ENCODE data around the gene SNTA1.
"Not testable (repeated sequence)": the region's sequence is repeated elsewhere in the genome, so short reads cannot be mapped to it uniquely, and the experiment has no call there.

Gene SNTA1

DNA sequence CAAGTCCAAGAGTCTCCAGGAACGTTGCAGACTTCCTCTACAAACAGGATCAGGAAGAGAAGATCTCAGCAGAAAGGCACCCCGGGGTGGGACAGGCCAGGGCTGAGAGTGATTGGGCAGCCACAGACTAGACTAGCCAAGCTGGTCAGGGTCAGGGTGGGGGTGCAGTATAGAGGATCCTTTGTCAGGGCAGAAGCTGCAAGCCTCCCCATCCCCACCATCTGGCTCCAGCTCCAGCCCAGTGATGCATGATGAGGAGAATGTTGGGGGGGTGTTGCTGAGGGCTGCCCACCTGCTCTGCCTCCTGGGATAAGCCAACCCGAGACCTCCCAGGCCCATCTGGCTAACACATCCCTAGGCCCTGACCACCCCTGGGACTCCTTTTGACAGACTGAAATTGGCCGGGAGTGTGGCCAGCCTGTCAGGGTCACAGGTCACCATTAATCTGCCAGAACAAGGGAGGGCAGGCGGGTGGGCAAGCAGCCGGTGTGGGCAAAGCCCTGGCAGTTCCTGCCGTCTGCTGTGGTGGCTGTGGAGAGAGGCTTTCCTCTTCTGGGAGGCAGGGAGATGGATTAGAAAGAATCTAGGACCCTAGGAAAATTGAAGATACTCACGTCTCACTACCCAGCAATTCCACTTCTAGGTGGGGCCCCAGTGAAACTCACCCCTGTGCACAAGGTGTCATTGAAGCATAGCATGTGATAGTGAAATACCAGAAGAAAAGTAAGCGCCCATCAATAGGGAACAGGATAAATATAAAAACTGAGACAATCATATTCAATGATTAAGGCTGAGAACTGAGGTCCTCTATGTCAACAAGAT, 22.1 kb upstream of the SNTA1 start:
- no peak for DNase-seq (ENCODE audit: low spot score)

DNA sequence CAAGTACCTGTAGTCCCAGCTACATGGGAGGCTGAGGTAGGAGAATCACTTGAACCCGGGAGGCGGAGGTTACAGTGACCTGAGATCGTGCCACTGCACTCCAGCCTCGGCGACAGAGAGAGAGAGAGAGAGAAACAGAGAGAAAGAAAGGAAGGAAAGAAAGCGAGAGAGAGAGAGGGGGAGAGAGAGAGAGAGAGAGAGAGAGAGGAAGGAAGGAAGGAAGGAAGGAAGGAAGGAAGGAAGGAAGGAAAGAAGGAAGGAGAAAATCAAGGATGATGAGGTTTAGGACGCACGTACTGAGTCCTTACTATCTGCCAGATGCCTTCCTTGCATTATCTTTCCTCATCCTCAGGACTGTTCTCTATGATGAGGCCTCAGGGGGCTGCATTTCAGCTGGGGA, 21.2 kb upstream of the SNTA1 start:
- DNase-seq (ENCODE audit: low spot score) = not testable (repeated sequence)

- DNase-seq (ENCODE audit: low spot score) = no peak
Observed at GRCh38 chr20:33463332-33464101, 20.0 kb upstream of the SNTA1 start.

DNA sequence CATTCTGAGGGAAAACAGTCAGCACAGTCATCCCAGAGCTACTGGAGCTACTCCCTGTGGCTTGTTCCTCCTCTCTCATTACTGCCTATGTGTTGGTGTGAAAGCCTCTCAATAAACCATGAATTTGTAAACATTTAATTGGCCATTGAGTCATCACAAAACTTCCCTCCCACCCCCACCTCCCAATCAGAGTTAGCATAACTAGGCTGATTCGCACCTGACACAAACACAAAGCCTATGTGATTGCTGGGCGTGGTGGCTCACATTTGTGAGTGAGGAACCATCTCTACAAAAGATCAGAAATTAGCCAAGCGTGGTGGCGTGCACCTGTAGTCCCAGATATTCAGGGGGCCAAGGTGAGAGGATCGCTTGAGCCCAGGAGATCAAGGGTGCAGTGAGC, 17.1 kb upstream of the SNTA1 start:
- peak; percentile 57 for DNase-seq (ENCODE audit: low spot score)

- DNase-seq (ENCODE audit: low spot score) = no peak
Observed at GRCh38 chr20:33459599-33459998, 16.0 kb upstream of the SNTA1 start.

GRCh38 chr20:33456916-33457642, 13.5 kb upstream of the SNTA1 start:
- DNase-seq (ENCODE audit: low spot score) = peak; percentile 81

GRCh38 chr20:33450867-33451266, 7.3 kb upstream of the SNTA1 start:
- DNase-seq (ENCODE audit: low spot score) = no peak

- no peak for DNase-seq (ENCODE audit: low spot score)
Observed at GRCh38 chr20:33445881-33446625, 2.5 kb upstream of the SNTA1 start.

- DNase-seq (ENCODE audit: low spot score) = peak; percentile 56
Observed at GRCh38 chr20:33444797-33445560, 1.4 kb upstream of the SNTA1 start.

GRCh38 chr20:33443006-33443511, 504 bp downstream of the SNTA1 start:
- no peak for DNase-seq (ENCODE audit: low spot score)

DNA sequence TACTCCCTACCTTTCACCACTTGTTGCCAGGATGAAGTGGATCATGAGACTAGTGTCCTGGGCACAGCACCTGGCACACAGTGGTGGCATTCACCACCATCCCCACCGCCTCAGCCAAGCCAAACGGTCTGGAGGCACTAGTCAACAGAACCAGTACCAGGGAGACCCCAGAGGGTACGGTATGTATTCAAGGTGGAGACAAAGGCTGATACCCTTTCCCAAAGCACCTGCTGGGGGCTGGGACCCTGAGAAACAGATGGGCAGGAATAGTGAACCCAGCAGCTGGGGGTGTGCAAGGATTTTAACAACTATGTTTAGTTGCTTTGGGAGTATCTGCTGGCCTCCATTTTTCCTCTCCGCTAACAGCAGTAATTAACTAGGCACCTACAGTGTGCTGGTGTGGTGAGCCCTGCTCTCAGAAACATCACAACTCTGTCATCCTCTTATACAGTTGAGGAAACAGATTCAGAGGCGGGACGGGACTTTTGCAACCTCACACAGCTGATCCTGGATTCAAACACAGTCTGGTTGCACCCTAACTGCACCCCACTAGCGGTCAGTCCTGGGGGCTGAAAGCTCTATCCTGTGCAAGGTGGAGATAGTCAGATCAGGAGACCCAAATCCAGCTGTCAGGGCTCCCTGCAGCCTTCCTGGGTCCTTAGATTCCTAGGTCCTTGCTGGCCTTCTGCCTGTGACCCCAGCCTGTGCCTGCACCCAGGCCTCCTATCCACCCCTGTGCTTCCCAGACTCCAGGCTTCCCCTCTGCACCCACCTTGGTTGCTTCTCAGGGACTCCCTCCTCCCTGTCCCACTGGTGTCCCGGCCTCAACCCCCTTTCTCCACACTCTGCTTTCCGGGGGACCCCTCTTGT, 1.2 kb downstream of the SNTA1 start:
- DNase-seq (ENCODE audit: low spot score) = no peak

GRCh38 chr20:33441142-33441955, 2.2 kb downstream of the SNTA1 start:
- DNase-seq (ENCODE audit: low spot score) = no peak

GRCh38 chr20:33440562-33440961, 3.0 kb downstream of the SNTA1 start:
- DNase-seq (ENCODE audit: low spot score) = not testable (repeated sequence)

DNA sequence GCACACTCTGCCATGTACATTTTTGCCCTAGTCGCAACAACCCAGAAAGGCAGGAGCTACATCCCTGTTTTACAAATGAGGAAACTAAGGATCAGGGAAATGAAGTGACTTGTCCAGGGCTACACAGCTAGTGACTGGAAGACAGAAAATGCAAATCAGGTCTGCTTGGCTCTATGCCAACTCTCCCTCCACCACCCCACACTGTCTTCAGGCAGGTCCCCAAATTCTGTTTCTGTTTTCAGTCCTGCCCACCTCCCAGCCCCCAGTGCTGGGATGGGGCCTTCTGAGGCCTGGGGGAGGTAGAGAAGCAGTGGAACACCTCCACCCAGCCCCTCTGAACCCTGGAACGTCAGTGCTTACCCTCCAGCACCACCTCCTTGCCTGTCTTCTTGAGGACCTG, 5.1 kb downstream of the SNTA1 start:
- DNase-seq (ENCODE audit: low spot score) = no peak

GRCh38 chr20:33437141-33437911, 6.2 kb downstream of the SNTA1 start:
- DNase-seq (ENCODE audit: low spot score) = no peak

GRCh38 chr20:33434434-33434833, 9.1 kb downstream of the SNTA1 start:
- no peak for DNase-seq (ENCODE audit: low spot score)

DNA sequence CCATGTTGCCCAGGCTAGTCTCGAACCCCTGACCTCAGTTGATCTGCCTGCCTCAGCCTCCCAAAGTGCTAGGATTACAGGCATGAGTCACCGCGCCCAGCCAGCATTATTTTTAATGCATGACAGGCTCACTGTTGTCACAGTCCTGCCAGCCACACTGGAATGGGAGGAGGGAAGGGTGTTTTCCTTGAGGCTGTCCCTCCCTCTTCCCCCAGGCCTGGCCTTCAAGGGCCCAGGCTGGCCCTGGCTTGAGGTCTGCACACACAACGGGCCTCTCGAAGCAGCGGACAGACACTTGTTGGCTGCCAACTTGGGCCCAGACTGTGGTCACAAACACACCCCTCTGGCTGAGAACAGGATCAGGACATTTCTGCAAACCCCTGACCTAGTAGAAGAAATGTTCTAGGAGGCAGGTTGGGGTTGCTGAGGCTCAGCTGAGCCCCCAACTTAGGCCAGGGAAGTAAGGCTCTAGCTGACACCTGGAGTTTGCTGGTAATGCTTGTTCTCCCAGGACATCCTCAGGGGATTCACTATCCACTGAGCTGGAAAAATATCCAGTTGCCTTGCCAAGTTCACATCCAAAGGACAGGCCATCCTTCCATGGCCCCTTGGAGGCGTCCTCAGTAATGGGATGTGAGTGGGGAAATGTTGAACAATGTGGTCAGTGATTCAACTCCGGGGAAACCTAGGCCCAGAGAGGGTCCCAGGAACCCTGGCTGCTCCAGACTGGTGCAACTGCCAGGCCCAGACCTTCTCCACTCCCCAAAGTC, 9.9 kb downstream of the SNTA1 start:
- no peak for DNase-seq (ENCODE audit: low spot score)
